K562 (cell line): ENCODE results near the gene AURKB. TPM values are rescaled to one million over a fixed set of nuclear protein-coding genes. Genes with fewer than 3 reads are reported as not detected.

ENCODE experiments used
- BCOR ChIP-seq: fragments of 450-650 bp; IDR thresholded peaks from 2 replicates; pipeline ENCODE4 v1.6.1; 2016
- DDX20 ChIP-seq: fragments of 450-650 bp; IDR thresholded peaks from 2 replicates; pipeline ENCODE4 v1.6.1; 2016; ENCODE audit warnings: missing genetic modification characterization, low read depth, mild to moderate bottlenecking, missing compliant biosample characterization, moderate library complexity
- GABPA ChIP-seq: fragments of 200-800 bp; sonication (Bioruptor generic); conservative IDR thresholded peaks from 2 replicates; pipeline ENCODE4 v1.6.1; 2016; ENCODE audit warnings: low read depth, missing genetic modification characterization, missing compliant biosample characterization
- KDM1A ChIP-seq, 2 experiments: fragments of 450-650 bp; IDR thresholded peaks; 2 replicates each; pipeline ENCODE4 v1.6.1; 2016; ENCODE audit warnings: mild to moderate bottlenecking in 2 of 2
- LCOR ChIP-seq: sonication (generic); formaldehyde crosslinking; IDR thresholded peaks from 2 replicates; pipeline ENCODE4 v1.8.0; 2022; ENCODE audit warnings: mild to moderate bottlenecking, missing genetic modification reagents
- MCM7 ChIP-seq, 2 experiments: fragments of 450-650 bp; IDR thresholded peaks; 2 replicates each; pipeline ENCODE4 v1.6.1; 2016 to 2018
- NBN ChIP-seq: fragments of 450-650 bp; IDR thresholded peaks from 2 replicates; pipeline ENCODE4 v1.6.1; 2016; ENCODE audit warnings: low read depth, mild to moderate bottlenecking
- NFE2 ChIP-seq: IDR thresholded peaks from 2 replicates; pipeline ENCODE4 v1.6.1; 2014; ENCODE audit warnings: antibody characterized with exemption, low read depth
- NONO ChIP-seq, 2 experiments: fragments of 200-400 bp in 1 of 2; fragments of 450-650 bp in 1 of 2; formaldehyde crosslinking in 1 of 2; IDR thresholded peaks; 2 replicates each; pipeline ENCODE4 v1.6.1; 2017; ENCODE audit warnings: low read depth in 2 of 2, mild to moderate bottlenecking in 2 of 2, moderate library complexity in 2 of 2, low read length in 1 of 2
- NR3C1 ChIP-seq: sonication (generic); formaldehyde crosslinking; IDR thresholded peaks from 2 replicates; pipeline ENCODE4 v1.8.1; 2022; ENCODE audit warnings: missing genetic modification reagents
- OTX1 ChIP-seq: fragments of 450-650 bp; formaldehyde crosslinking; IDR thresholded peaks from 2 replicates; pipeline ENCODE4 v1.4.0; 2022; ENCODE audit warnings: mild to moderate bottlenecking
- SMARCB1 ChIP-seq: IDR thresholded peaks from 2 replicates; pipeline ENCODE4 v1.6.1; 2011; ENCODE audit warnings: improper control_type of control experiment, low read depth; ENCODE audit not compliant: insufficient read length
- SNIP1 ChIP-seq: fragments of 450-650 bp; IDR thresholded peaks from 2 replicates; pipeline ENCODE4 v1.7.1; 2017; ENCODE audit warnings: low read depth, mild to moderate bottlenecking
- TARDBP ChIP-seq: fragments of 450-650 bp; IDR thresholded peaks from 2 replicates; pipeline ENCODE4 v1.6.1; 2016
- TBP ChIP-seq: optimal IDR thresholded peaks from 2 replicates; pipeline ENCODE3; 2011; ENCODE audit warnings: low read depth, low read length, improper control_type of control experiment
- TCF7L2 ChIP-seq: fragments of 150-350 bp; IDR thresholded peaks from 2 replicates; pipeline ENCODE4 v1.6.1; 2016; ENCODE audit warnings: low read depth, mild to moderate bottlenecking, low read length, moderate library complexity
- ZC3H8 ChIP-seq: fragments of 450-650 bp; IDR thresholded peaks from 2 replicates; pipeline ENCODE4 v1.6.1; 2017
- ZFPM2 ChIP-seq: fragments of 250-450 bp; sonication (Bioruptor Pico); IDR thresholded peaks from 2 replicates; pipeline ENCODE4 v1.5.1; 2022; ENCODE audit warnings: mild to moderate bottlenecking
- ZNF24 ChIP-seq: fragments of 450-650 bp; IDR thresholded peaks from 2 replicates; pipeline ENCODE4 v1.6.1; 2016
- ZNF586 ChIP-seq: fragments of 450-650 bp; formaldehyde crosslinking; conservative IDR thresholded peaks from 2 replicates; pipeline ENCODE4 v1.4.0; 2020; ENCODE audit warnings: mild to moderate bottlenecking, moderate library complexity
- ZNF644 ChIP-seq: fragments of 200-800 bp; sonication (Bioruptor generic); IDR thresholded peaks from 2 replicates; pipeline ENCODE4 v1.6.1; 2016; ENCODE audit warnings: low read depth, missing genetic modification characterization, missing compliant biosample characterization
- polyA plus RNA-seq, 8 experiments: library from polyadenylated mRNA; depleted of rRNA in 4 of 8; stranded (reverse) in 5 of 8; unstranded in 3 of 8; fragments of >200 nt; fragmentation: Nextera tagmentation in 2 of 8; fragmentation: Illumina TruSeq in 1 of 8; extraction: Ambion mirVana in 2 of 8; extraction: Trizol in 1 of 8; gene quantifications; 2 replicates each; pipeline versions ENCODE4 v1.2.1 to v1.2.3, GENCODE V29; 2011 to 2014; ENCODE audit warnings: inconsistent platforms in 1 of 8, missing spikeins in 1 of 8
- total RNA-seq, 7 experiments: library from RNA; depleted of rRNA in 6 of 7; stranded (reverse); fragments of >200 nt in 6 of 7; fragmentation: Illumina TruSeq in 2 of 7; extraction: Trizol in 2 of 7; gene quantifications; 2 replicates each; pipeline versions ENCODE4 v1.2.1 to v1.2.3, GENCODE V29; 2011 to 2021; ENCODE audit warnings: low replicate concordance in 1 of 7
- TF ChIP-seq, protein P1 (sequence below): sonication (generic); formaldehyde crosslinking; IDR thresholded peaks from 2 replicates; pipeline ENCODE4 v1.8.0; 2022; ENCODE audit warnings: mild to moderate bottlenecking, missing genetic modification reagents
- TF ChIP-seq, protein P2 (sequence below): fragments of 250-450 bp; sonication (Bioruptor Pico); IDR thresholded peaks from 2 replicates; pipeline ENCODE4 v1.5.0; 2022; ENCODE audit warnings: mild to moderate bottlenecking
- TF ChIP-seq, protein P3 (sequence below): fragments of 250-450 bp; sonication (Bioruptor Pico); IDR thresholded peaks from 2 replicates; pipeline ENCODE4 v1.4.0; 2020; ENCODE audit warnings: mild to moderate bottlenecking
- TF ChIP-seq, protein P4 (sequence below): sonication (generic); formaldehyde crosslinking; IDR thresholded peaks from 2 replicates; pipeline ENCODE4 v1.8.0; 2022; ENCODE audit warnings: mild to moderate bottlenecking, missing genetic modification reagents, borderline replicate concordance

AURKB gene
- total and polyA plus RNA-seq, 9 of the 15 experiments (the other 6 are each of a cell fraction or from before 2014, with no cell fraction given): 27.2 to 114 (median 74.8) TPM

DNA sequence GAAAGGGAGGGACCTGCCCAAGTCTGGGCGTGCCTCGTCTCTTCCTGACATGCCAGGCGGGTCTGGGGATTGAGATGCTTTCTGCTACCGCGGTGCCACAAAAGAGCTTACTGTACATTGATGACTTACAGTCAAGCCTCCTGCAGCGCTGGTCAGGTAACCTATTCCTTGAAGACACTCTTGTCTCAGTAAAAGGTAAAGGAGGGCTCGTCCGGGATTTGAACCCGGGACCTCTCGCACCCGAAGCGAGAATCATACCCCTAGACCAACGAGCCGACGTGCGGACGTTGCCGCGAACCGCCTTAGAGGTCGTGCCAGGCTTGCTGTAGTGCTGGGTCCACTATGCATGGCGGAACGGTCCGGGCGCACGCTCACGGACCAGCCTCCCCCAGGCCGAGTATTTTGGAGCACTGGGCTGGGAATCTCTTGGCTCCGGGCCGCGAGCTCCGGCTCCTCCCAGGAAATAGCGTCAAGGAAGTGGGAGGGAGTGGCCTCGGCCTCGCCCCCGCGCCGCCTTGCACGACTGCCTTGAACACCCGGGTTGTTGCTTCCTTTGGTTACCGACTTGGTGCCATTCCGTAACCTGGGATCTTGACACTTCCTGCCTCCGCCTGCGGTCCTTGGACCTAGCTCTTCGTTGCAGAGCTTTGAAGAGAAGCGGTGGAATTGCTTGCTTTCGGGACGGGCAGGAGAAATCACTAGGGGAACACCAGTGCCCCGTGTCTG is 12.4 kb upstream of the AURKB start (continued):
- TF ChIP-seq LCOR (CRISPR knock-in tag): no peak
- TF ChIP-seq BCOR: peak; percentile 55; the same call in 1 of the 2 replicates
- no peak for TF ChIP-seq SMARCB1
- TF ChIP-seq, protein P1, sequence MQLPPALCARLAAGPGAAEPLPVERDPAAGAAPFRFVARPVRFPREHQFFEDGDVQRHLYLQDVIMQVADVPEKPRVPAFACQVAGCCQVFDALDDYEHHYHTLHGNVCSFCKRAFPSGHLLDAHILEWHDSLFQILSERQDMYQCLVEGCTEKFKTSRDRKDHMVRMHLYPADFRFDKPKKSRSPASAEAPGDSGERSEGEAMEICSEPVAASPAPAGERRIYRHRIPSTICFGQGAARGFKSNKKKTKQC (CRISPR knock-in tag): peak; percentile 76
- no peak for TF ChIP-seq TARDBP
- peak; percentile 21; the same call in 1 of the 2 replicates for TF ChIP-seq ZNF24
- TF ChIP-seq DDX20 (tag): no peak
- TF ChIP-seq ZNF586 (CRISPR knock-in tag): no peak
- no peak for TF ChIP-seq NONO (IDR thresholded peaks at IDR 0.05; ENCODE audit: low read depth in 2 of 2, low read length in 1 of 2)
- TF ChIP-seq TCF7L2: no peak
- TF ChIP-seq NBN: no peak; the same call in 1 of the 2 replicates
- no peak for TF ChIP-seq ZC3H8
- peak; percentile 99 for TF ChIP-seq TBP
- TF ChIP-seq MCM7 (IDR thresholded peaks at IDR 0.05): no peak
- TF ChIP-seq, protein P2, sequence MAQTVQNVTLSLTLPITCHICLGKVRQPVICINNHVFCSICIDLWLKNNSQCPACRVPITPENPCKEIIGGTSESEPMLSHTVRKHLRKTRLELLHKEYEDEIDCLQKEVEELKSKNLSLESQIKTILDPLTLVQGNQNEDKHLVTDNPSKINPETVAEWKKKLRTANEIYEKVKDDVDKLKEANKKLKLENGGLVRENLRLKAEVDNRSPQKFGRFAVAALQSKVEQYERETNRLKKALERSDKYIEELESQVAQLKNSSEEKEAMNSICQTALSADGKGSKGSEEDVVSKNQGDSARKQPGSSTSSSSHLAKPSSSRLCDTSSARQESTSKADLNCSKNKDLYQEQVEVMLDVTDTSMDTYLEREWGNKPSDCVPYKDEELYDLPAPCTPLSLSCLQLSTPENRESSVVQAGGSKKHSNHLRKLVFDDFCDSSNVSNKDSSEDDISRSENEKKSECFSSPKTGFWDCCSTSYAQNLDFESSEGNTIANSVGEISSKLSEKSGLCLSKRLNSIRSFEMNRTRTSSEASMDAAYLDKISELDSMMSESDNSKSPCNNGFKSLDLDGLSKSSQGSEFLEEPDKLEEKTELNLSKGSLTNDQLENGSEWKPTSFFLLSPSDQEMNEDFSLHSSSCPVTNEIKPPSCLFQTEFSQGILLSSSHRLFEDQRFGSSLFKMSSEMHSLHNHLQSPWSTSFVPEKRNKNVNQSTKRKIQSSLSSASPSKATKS: no peak
- no peak for TF ChIP-seq NR3C1 (CRISPR knock-in tag)
- no peak for TF ChIP-seq KDM1A (IDR thresholded peaks at IDR 0.05)
- TF ChIP-seq, protein P3, sequence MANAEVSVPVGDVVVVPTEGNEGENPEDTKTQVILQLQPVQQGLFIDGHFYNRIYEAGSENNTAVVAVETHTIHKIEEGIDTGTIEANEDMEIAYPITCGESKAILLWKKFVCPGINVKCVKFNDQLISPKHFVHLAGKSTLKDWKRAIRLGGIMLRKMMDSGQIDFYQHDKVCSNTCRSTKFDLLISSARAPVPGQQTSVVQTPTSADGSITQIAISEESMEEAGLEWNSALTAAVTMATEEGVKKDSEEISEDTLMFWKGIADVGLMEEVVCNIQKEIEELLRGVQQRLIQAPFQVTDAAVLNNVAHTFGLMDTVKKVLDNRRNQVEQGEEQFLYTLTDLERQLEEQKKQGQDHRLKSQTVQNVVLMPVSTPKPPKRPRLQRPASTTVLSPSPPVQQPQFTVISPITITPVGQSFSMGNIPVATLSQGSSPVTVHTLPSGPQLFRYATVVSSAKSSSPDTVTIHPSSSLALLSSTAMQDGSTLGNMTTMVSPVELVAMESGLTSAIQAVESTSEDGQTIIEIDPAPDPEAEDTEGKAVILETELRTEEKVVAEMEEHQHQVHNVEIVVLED (CRISPR knock-in tag): no peak
- TF ChIP-seq GABPA (tag): peak; percentile 88
- no peak for TF ChIP-seq ZFPM2
- TF ChIP-seq SNIP1: no peak
- TF ChIP-seq, protein P4, sequence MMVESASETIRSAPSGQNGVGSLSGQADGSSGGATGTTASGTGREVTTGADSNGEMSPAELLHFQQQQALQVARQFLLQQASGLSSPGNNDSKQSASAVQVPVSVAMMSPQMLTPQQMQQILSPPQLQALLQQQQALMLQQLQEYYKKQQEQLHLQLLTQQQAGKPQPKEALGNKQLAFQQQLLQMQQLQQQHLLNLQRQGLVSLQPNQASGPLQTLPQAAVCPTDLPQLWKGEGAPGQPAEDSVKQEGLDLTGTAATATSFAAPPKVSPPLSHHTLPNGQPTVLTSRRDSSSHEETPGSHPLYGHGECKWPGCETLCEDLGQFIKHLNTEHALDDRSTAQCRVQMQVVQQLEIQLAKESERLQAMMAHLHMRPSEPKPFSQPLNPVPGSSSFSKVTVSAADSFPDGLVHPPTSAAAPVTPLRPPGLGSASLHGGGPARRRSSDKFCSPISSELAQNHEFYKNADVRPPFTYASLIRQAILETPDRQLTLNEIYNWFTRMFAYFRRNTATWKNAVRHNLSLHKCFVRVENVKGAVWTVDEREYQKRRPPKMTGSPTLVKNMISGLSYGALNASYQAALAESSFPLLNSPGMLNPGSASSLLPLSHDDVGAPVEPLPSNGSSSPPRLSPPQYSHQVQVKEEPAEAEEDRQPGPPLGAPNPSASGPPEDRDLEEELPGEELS (CRISPR knock-in tag): no peak
- no peak for TF ChIP-seq NFE2
- no peak for TF ChIP-seq ZNF644 (tag)
- no peak; the same call in 1 of the 2 replicates for TF ChIP-seq OTX1 (CRISPR knock-in tag)
